Measurements from ENCODE around the gene DAD1. TPM values are rescaled to one million over a fixed set of nuclear protein-coding genes. Genes with fewer than 3 reads are reported as not detected.

Gene DAD1
- total RNA-seq, 1 experiment from 2014 or later: 155 TPM

DNA sequence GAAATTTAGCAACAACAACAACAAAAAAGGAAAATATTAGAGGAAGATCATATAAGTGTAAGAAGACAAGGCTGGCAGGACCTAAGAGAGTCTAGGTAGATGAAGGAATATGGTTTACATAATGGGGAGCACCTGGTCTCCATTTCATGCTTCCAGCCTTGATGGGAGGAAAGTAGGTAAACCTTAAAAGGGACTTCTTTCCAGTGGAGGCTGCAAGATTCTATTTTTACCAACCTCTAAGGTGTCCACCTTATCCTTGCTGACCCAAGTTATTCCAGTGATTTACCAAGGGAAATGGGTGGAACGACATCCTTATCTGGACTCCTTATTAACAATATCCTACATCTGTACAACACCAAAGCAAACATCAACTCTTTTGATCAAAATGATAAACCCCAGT, 30.0 kb downstream of the DAD1 start:
- no peak overlapping the region for H3K27ac ChIP-seq
- POLR2A ChIA-PET (ENCODE audit: unreplicated experiment): no interaction called here

DNA sequence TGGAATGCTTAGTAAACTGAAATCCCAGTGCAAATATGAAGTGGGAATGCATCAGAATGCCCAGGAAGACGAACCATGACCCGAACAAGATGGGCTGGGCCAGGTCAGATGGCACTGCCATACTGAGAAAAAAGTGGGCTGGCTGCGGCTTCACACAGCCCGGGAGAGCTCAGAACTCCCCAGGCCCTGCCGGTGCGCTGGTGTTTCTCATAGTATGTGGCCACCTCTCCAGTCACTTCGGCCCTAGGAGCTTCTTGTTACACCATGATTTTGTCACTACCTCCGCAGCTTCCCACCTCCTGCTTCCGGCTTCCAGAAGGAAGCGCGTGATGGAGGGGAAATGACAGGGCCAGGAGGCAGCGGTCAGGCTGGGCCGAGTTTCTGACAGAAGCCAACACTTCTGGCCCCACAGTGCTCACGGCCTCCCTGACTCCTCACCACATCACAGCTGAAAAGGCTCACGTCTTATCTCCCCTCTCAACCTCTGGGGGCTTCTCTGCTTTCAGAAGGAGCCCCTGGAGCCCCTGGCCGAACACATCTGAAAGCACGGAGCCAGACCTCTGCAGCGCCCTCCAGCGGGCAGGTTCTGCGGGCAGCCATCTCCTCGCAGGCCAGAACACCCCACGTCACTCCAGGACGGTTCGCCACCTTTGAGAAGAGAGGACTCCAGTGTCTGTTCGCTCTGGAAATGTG, 30.7 kb downstream of the DAD1 start:
- CTCF ChIA-PET: interaction anchor here (0.5 kb wide), 1 partner anchor 395 kb away, joined by 3 read pairs; no protein-coding TSS in a partner anchor
- no peak overlapping the region for H2AFZ ChIP-seq
- TF ChIP-seq EZH2 (IDR thresholded peaks at IDR 0.05; ENCODE audit: low read depth): no peak
- TF ChIP-seq, protein P1, sequence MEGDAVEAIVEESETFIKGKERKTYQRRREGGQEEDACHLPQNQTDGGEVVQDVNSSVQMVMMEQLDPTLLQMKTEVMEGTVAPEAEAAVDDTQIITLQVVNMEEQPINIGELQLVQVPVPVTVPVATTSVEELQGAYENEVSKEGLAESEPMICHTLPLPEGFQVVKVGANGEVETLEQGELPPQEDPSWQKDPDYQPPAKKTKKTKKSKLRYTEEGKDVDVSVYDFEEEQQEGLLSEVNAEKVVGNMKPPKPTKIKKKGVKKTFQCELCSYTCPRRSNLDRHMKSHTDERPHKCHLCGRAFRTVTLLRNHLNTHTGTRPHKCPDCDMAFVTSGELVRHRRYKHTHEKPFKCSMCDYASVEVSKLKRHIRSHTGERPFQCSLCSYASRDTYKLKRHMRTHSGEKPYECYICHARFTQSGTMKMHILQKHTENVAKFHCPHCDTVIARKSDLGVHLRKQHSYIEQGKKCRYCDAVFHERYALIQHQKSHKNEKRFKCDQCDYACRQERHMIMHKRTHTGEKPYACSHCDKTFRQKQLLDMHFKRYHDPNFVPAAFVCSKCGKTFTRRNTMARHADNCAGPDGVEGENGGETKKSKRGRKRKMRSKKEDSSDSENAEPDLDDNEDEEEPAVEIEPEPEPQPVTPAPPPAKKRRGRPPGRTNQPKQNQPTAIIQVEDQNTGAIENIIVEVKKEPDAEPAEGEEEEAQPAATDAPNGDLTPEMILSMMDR (conservative IDR thresholded peaks at IDR 0.05): no peak

More for the DNA sequence above, 30.0 kb downstream of the DAD1 start:
- H3F3A ChIP-seq (ENCODE audit: insufficient read depth, low read depth): peaks cover 18% of the 10 kb centered on the region; the same call in 1 of the 2 replicates
- CTCF ChIA-PET: no interaction called here
- no TSS peak for BruUV-seq (replicated peaks)
- no peaks in the 10 kb centered on the region for H3K36me3 ChIP-seq (ENCODE audit: low read depth)
- no peak overlapping the region for H3K4me3 ChIP-seq
- no peaks in the 10 kb centered on the region for H4K20me1 ChIP-seq (ENCODE audit: insufficient read depth)
- H3K9me3 ChIP-seq (ENCODE audit: insufficient read depth, low read depth): no peaks in the 10 kb centered on the region
- H2AFZ ChIP-seq: no peak overlapping the region
- intact Hi-C loops (cut with micrococcal nuclease; ENCODE audit: unreplicated experiment): loop anchor here (5.0 kb wide), 3 partner anchors 242 to 332 kb away; no protein-coding TSS in a partner anchor
- H3K9me2 ChIP-seq (ENCODE audit: insufficient read depth): no peaks in the 10 kb centered on the region
- peaks cover 45% of the 10 kb centered on the region for H3K4me1 ChIP-seq (replicated peaks; ENCODE audit: insufficient read depth)
- H3K79me2 ChIP-seq (ENCODE audit: low read depth): no peaks in the 10 kb centered on the region
- H3K4me2 ChIP-seq: no peak overlapping the region
- H3K27me3 ChIP-seq (ENCODE audit: insufficient read depth, low read depth): no peaks in the 10 kb centered on the region
- TF ChIP-seq, protein P1 (conservative IDR thresholded peaks at IDR 0.05): no peak
- no peak for TF ChIP-seq EZH2 (IDR thresholded peaks at IDR 0.05; ENCODE audit: low read depth)
- no peak for DNase-seq

GRCh38 chr14:22557846-22558220, 31.2 kb downstream of the DAD1 start:
- no peak overlapping the region for H3K27ac ChIP-seq

More for the DNA sequence above, 30.7 kb downstream of the DAD1 start:
- Histone ChIP-seq H3K27ac (no peak overlapping the region), H4K20me1 (ENCODE audit: insufficient read depth) (no peaks in the 10 kb centered on the region), H3K4me2 (no peak overlapping the region), H3K27me3 (ENCODE audit: insufficient read depth, low read depth) (no peaks in the 10 kb centered on the region), H3K4me3 (no peak overlapping the region), H3F3A (ENCODE audit: insufficient read depth, low read depth) (peaks cover 18% of the 10 kb centered on the region; the same call in 1 of the 2 replicates), H3K9me3 (ENCODE audit: insufficient read depth, low read depth) (no peaks in the 10 kb centered on the region), H3K4me1 (replicated peaks; ENCODE audit: insufficient read depth) (peaks cover 45% of the 10 kb centered on the region), H3K36me3 (ENCODE audit: low read depth) (no peaks in the 10 kb centered on the region), H3K79me2 (ENCODE audit: low read depth) (no peaks in the 10 kb centered on the region), H3K9me2 (ENCODE audit: insufficient read depth) (no peaks in the 10 kb centered on the region)
- intact Hi-C loops (cut with micrococcal nuclease; ENCODE audit: unreplicated experiment): loop anchor here (5.0 kb wide), 3 partner anchors 241 to 331 kb away; no protein-coding TSS in a partner anchor
- no peak for DNase-seq
- BruUV-seq (replicated peaks): no TSS peak
- POLR2A ChIA-PET (ENCODE audit: unreplicated experiment): no interaction called here

More at GRCh38 chr14:22557846-22558220, 31.2 kb downstream of the DAD1 start:
- BruUV-seq (replicated peaks): no TSS peak
- intact Hi-C loops (cut with micrococcal nuclease; ENCODE audit: unreplicated experiment): loop anchor here (2.0 to 5.0 kb wide), 5 partner anchors 241 to 499 kb away; partner anchors contain the start of genes AJUBA and CDH24
- POLR2A ChIA-PET (ENCODE audit: unreplicated experiment): no interaction called here
- Histone ChIP-seq H3K4me3 (no peak overlapping the region), H3K4me1 (replicated peaks; ENCODE audit: insufficient read depth) (peaks cover 45% of the 10 kb centered on the region), H3K9me3 (ENCODE audit: insufficient read depth, low read depth) (no peaks in the 10 kb centered on the region), H3K36me3 (ENCODE audit: low read depth) (no peaks in the 10 kb centered on the region), H3F3A (ENCODE audit: insufficient read depth, low read depth) (peaks cover 18% of the 10 kb centered on the region; the same call in 1 of the 2 replicates), H3K9me2 (ENCODE audit: insufficient read depth) (no peaks in the 10 kb centered on the region), H4K20me1 (ENCODE audit: insufficient read depth) (no peaks in the 10 kb centered on the region), H3K4me2 (no peak overlapping the region), H3K27me3 (ENCODE audit: insufficient read depth, low read depth) (no peaks in the 10 kb centered on the region), H2AFZ (no peak overlapping the region), H3K79me2 (ENCODE audit: low read depth) (no peaks in the 10 kb centered on the region)
- TF ChIP-seq, protein P1 (conservative IDR thresholded peaks at IDR 0.05): no peak
- TF ChIP-seq EZH2 (IDR thresholded peaks at IDR 0.05; ENCODE audit: low read depth): no peak
- DNase-seq: no peak
- CTCF ChIA-PET: interaction anchor here (0.5 kb wide), 1 partner anchor 395 kb away, joined by 3 read pairs; no protein-coding TSS in a partner anchor
